Stimulated activated CD4-positive, alpha-beta T cell treated with anti-CD3 and anti-CD28 coated beads, Interleukin-15, amount 100 ng/mL, for 1 hour (primary cell): Measurements from ENCODE around the gene MICAL2.

ENCODE experiments used
- DNase-seq, 2 donors: peaks; one replicate each; pipeline ENCODE4 v3.0.0-alpha.2; 2020; ENCODE audit warnings: low read depth in 1 of 2, low spot score in 1 of 2

MICAL2 gene

GRCh38 chr11:12094872-12095800 is 15.3 kb upstream of the MICAL2 start:
- DNase-seq: no peak

DNA sequence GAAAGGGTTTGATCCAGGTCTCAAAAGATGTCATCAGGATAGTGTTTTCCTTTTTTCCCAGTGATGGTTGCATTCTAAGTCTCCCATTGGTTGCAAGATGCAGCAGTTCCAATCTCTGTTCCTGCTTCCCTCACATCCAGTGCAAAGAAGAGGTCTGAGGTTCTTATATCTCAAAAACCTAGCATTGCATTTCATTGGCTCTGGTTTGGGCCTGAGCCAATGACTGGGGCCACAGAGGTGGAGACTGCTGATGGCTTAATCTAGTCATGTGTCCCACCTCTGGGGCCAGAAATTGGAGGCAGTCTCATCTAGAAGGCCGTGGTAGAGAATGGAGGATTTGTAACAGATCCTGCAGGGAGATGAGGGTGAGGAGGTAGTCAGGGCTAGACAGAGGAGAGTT is 13.2 kb upstream of the MICAL2 start:
- no peak for DNase-seq

DNA sequence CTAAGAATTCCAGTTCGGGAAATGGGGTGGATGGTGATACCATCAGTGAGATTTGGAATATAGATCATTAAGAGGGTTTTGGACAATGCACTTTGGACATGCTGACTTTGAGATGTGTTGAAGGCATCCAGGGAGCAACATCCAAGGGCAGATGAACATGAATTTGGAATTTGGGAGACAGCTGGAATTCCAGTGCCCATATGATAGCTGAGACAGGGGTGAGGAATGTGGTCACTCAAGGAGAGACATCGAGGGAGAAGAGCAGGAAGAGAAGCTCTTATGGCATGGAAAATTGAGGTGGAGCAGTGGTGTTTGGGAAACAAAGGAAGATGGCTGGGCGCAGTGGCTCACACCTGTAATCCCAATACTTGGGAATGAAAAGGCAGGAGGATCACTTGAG is 11.8 kb upstream of the MICAL2 start:
- DNase-seq: no peak

- DNase-seq: no peak
These were observed 11.1 kb upstream of the MICAL2 start for GRCh38 chr11:12099132-12099873.

- DNase-seq: no peak
These were observed 10.0 kb upstream of the MICAL2 start for GRCh38 chr11:12100429-12100828.

DNA sequence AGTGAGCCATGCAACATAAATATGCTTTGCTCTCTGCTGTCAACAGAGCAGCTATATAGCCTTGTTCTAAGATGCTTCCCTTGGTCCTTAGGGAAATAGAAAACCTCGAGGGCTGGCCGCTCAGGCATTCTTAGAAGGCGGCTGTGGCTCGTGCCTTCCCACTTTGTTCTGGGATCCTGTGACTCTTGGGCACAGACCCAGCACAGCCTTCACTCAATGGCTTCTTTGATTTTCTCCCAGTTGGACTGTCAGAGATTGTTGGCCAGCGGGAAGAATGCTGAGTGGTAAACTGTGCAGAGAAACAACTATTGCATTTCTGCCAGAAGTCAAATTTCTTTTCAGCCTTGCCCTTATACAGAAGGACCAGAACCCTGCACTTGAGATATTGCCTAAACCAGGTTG is 9.5 kb upstream of the MICAL2 start:
- no peak for DNase-seq

DNA sequence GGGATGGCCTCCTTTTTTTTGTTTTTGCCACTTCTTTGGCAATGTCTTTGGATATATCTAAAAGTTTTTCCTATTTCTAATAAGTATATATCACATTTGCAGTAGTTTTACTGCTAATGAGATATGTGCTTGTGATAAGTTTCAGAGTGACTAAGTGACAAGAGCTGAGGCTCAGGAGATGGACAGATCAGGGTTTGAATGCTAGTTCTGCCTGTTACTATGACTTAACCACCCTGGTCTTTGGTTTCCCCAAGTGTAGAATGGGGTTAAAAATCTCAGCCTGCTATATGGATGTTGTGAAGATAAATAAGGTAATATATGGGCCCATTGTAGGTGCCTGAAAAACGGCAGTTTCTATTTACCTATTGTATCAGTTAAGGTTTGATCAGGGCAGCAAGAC is 9.1 kb upstream of the MICAL2 start:
- DNase-seq: no peak

DNA sequence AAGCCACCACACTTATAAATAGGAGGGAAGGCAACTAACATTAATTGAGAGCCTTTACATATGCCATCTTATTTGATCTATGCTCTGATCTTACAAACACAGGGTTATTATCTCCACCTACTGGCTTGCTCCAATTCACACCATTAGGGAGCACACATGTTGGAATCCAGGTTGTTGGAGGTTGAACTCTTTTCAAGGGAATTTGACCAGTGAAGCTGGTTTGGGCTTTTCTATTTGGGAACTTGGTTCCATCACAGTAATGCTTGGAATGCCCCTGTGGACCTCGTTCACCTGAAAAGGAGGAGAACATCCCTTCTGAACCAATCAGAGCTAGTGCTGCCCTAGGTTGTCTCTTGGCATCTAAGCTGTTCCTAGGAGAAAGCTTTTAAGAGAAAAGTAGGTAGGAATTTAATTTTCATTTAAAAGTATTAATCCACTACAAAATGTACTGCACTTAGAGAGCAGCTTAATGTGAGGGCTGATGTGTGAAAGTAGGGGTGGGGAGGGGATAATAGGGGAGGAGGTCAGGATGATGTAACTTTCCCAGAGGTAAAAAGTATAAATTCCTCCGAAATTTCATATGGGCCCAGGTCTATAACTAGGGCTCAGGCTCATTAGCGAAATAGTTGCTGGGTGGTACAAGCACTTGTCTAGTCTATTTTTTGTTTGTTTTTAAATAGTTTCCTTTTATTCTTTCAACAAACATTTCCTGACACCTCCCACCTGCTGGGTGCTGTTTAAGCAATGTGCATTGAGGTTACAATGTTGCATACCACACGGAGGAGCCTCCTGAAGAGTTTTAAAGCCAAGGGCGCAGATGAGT is 7.6 kb upstream of the MICAL2 start:
- DNase-seq: no peak

DNA sequence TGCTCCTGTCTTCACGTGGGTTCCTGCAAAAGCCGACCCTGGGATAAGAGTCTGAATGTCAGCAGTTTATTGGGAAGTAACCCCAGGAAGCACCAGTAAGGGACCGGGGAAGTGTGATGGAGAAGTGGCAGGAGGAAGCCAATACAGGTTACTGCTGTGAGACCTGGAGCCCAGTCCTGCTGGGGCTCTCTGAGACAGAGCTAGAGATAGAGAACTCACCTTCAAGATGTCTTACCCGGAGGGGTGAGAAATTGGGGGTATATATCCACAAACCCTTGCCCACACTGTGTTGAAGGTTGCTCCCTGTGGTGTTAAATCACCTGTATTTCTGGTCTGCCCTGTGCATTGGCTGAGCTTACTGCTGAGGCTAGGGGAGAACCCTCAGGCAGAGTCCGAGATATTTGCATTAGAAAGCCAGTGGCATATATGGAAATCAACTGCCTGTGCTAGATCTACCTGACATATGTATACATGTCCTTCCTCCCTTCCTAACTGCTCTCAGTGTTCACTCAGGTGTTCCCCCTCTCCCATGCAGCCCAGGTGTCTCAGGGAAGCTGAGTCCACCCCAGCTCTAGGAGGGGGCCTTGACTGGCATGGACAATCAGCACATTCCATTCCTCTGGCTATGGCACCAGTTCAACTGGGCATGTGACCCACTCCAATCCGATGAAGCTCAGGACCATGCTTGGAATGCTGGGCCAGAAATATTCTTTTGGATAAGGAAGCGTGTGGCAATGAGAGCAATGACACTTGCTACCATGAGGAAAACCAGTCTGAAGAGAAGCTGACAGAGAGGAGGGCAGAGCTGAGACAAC is 6.8 kb upstream of the MICAL2 start:
- DNase-seq: no peak

DNA sequence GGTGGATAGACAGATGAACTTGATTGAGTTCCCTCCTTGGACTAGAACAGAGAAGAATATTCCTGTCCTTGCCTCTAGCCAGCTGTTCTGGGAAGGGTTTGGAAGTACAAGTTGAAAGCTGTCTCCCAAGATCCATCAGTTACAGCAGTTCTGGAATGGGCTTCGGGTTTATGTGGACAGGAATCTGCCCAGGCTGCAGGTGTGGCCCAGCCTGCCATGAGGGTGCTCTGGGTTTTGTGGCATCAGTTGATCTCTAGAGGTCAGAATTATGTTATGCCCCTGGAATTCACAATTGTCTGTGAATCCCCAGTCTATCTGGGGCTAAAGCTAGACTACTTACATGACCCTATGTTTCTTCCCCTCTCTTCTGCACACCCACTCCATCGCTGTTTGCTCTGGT is 4.9 kb upstream of the MICAL2 start:
- DNase-seq: no peak

- no peak for DNase-seq
These were observed 4.3 kb upstream of the MICAL2 start for GRCh38 chr11:12106101-12106500.

DNA sequence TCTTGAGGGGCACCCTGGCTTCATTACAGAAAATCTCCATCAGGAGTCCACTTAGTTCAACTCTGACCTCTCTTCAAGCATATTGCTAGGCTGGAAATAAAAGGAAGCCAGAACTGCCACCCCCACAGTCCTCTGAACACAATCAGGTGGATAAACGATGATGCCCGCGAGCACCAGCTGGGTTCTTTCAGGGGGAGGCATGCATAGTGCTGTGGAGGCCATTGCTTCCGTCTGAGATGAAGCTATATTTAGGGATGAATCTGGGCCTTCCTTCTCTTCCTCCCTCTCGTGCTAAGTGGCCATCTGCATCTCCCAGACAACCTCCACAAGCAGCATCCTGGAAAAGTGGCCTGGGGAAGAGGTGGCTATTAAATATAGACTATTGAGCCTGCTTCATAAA is 3.9 kb upstream of the MICAL2 start:
- DNase-seq: no peak

GRCh38 chr11:12108875-12109453 is 1.4 kb upstream of the MICAL2 start:
- DNase-seq: no peak

DNA sequence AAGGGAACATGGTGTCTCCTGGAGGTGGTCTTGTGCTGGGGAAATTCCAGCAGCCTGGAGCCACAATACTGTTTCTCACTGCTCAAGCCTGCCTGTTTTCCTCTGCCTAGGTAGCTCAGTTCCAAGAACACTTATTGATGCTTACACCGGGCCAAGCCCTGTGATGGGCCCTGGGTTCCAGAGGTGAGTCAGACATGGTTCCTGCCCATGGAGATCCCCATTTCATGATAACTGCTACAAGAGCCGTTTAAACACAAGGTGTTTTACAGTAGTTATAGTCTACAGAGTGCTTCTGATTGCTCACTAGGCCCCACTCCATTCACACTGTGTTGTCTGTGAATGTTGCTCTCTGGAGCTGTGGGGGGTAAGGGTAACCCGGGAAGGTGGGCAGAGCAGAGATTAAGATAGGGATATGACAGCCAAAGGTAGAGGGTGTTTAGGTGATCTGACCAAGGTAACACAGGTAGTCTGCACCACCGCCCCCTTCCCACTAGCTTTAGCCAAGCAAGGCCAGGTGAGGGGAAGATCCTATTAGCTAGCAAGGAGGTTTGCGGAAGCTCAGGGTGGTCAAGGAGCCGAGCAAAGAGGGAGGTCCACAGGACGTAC is 696 bp upstream of the MICAL2 start:
- no peak for DNase-seq

DNA sequence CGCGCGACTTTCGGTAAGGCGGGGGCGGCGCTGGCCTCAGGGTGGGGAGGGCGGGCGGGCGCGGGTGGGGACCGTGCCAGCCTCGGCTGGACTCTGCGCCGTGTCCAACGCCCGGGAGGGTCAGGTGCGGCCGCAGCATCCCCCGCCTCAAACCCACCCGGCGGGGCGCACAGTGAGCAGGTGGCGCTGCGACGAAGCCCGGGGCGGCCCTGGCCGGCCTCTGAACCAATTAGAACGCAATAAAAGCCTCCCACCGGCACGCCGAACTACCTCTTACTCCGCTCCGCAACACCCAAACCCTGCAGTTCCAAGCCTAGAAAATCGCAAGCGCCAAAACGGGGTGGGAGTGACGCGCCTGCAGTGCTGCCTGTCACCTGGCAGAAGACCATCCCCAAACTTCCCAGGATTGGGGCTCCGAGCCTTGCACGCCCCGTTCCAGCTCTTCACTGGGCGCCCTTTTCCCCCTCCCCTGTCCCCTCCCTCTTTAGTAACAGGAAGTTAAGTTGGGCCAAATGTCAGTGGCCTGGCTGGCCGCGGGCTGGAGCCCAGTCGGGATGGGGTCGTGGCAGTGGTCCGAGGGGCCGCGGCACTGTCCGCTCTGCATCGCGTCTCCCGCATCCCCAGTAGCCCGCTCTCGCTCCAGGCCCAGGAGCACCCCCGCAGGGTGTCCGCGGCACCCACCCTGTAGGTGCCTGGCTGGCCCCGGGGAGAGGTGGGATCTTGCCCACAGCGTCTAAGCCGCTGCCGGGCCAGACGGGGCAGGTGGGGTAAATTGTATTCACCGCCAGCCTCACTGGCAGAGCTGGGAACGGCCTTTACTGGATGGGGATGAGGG is 541 bp downstream of the MICAL2 start:
- peak in 1 of 2 donors; percentile 14 for DNase-seq

DNA sequence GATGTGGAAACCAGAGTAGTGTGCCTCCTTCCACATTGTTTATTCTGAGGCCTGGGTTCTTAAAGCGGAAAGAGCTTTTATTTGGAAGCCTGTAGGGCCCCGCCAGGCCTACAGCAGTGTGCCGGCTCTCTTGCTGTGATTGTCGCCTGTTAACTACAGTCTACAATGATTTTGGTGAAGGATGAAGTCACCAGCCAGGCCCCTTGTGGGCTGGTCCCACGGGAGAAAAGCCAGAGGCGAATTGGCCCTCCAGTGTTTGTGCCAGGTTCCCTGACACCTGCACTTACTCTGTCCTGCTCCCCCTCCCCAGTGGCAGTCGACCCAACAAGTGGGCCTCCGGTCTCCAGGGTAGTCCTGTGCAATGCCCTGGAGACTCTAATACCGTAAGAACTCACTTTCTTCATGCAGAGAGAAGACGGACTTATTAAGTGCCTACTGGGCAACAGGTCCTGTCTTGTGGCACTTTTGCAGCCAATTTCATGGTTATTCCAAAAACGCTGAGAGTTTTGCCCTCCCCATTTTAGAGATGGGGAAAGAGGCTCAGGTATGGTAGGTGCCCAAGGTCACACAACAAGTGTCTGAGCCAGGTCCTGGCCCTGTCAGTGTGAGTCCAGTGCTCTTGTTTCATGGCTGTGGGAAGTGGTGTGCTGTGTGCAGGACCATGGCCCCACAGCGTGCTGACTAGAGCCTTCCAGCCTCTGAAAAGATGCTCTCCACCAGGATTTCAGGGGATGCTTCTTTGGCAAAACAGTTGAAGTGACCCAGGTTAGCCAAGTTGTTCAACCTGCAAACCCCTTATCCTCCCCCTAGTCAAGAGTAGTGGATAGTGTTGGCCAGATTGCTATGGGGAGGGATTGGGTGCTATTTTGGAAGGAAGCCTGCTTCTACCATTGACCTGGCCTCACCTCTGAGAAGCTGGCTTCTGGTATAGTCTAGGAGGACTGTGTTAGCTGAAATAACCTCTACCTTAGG is 1.4 kb downstream of the MICAL2 start:
- no peak for DNase-seq

DNA sequence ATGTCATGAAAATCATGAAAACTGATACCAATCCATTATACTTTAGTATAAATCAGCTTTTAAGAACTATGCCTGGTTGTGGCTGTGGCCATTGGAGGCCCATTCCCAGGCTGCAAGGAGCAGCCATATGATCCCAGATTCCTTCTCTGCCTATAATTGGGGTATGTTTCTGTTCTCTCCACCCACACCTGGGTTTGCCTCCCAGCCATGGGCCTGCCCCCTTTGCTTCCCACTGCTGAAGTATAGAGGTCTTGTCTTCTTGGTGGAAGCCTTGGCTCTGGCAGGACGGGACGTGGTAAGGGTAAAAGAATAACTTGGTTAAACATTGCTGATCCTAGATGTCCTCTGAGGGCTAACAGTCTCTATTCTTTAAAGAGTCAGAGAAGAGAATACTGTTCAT is 2.4 kb downstream of the MICAL2 start:
- DNase-seq: no peak

- no peak for DNase-seq
These were observed 2.9 kb downstream of the MICAL2 start for GRCh38 chr11:12113294-12113693.
